ENCODE results near the gene P4HB. TPM values are rescaled to one million over a fixed set of nuclear protein-coding genes. Genes with fewer than 3 reads are reported as not detected.

The P4HB gene
- total and polyA plus RNA-seq, 2 of the 4 experiments (the other 2 are of a cell fraction), result 599 to 932 TPM

DNA sequence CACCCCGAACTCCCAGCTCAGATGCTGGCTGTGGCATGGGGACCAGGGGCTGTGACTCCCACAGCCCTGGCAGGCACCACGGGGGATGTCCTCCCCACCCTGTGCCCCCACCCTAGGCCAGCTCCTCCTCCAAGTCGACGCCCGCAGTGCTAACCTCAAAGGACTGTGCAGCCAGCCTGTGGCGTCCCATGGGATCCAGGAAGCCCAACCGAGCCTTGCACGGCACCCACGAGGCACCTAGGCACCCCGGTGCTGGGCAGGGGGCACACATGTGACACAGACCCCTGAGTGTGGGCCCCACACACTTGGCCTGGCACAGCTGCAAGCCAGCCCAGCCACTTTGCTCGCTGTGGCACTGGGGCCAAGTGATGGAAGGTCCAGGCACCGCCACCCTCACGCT is 52.5 kb downstream of the P4HB start:
- in situ Hi-C loops (cut with MboI; ENCODE audit: low sequenced_read_pairs), result no loop called here
- CTCF ChIA-PET, result no interaction called here
- Histone ChIP-seq H2BK120ac (ENCODE audit: low read depth, low read length) (no peak overlapping the region), H4K91ac (ENCODE audit: insufficient read depth, low read depth, low read length) (no peak overlapping the region), H2BK20ac (ENCODE audit: low read depth, low read length) (no peak overlapping the region), H2BK5ac (ENCODE audit: low read depth, low read length, poor library complexity, severe bottlenecking) (no peak overlapping the region), H3K14ac (replicated peaks; ENCODE audit: low read depth, low read length) (no peak overlapping the region), H3K9me1 (ENCODE audit: insufficient read depth, low read length) (no peaks in the 10 kb centered on the region), H3K36me3 (ENCODE audit: control insufficient read depth, insufficient read depth, low read length) (no peaks in the 10 kb centered on the region), H2AK5ac (ENCODE audit: low read depth, low read length) (no peak overlapping the region), H2AK9ac (replicated peaks; ENCODE audit: low read depth, low read length, poor library complexity) (no peak overlapping the region), H3K4me1 (ENCODE audit: control insufficient read depth, insufficient read depth, low read length) (no peaks in the 10 kb centered on the region), H3K4me3 (ENCODE audit: insufficient read depth, low read depth, low read length) (no peak overlapping the region), H3K27me3 (ENCODE audit: control insufficient read depth, insufficient read depth, low read length) (peaks cover 69% of the 10 kb centered on the region), H3K4ac (ENCODE audit: low read depth, low read length) (no peak overlapping the region), H4K5ac (ENCODE audit: low read depth, low read length) (no peak overlapping the region), H2AFZ (replicated peaks; ENCODE audit: low read length, poor library complexity) (no peak overlapping the region), H3K27ac (ENCODE audit: insufficient read depth, low read length) (no peak overlapping the region), H2BK15ac (ENCODE audit: low read depth, low read length) (no peak overlapping the region), H4K8ac (ENCODE audit: low read depth in 2 of 2, low read length in 2 of 2) (no peak overlapping the region), H4K20me1 (ENCODE audit: insufficient read depth, low read length) (no peaks in the 10 kb centered on the region), H3K56ac (ENCODE audit: extremely low read depth, insufficient read depth, low read length) (no peak overlapping the region), H3K23ac (ENCODE audit: low read depth, low read length) (no peak overlapping the region), H3K18ac (ENCODE audit: low read depth, low read length) (no peak overlapping the region), H3K9ac (ENCODE audit: low read depth, low read length) (no peak overlapping the region), H3K4me2 (ENCODE audit: low read depth, low read length) (no peak overlapping the region), H3K9me3 (ENCODE audit: control insufficient read depth, insufficient read depth, low read length) (peaks cover 3% of the 10 kb centered on the region; the same call in 1 of the 2 replicates), H3K79me1 (ENCODE audit: low read depth in 1 of 2, low read length in 2 of 2) (no peaks in the 10 kb centered on the region)
- dilution Hi-C loops (cut with HindIII; ENCODE audit: low sequenced_read_pairs, unreplicated experiment), result no loop called here
- TF ChIP-seq MAZ (IDR thresholded peaks at IDR 0.05; ENCODE audit: borderline replicate concordance, low read depth, low read length), result no peak
- TF ChIP-seq CHD1 (IDR thresholded peaks at IDR 0.05; ENCODE audit: low read depth, low read length), result no peak
- TF ChIP-seq, protein P1, sequence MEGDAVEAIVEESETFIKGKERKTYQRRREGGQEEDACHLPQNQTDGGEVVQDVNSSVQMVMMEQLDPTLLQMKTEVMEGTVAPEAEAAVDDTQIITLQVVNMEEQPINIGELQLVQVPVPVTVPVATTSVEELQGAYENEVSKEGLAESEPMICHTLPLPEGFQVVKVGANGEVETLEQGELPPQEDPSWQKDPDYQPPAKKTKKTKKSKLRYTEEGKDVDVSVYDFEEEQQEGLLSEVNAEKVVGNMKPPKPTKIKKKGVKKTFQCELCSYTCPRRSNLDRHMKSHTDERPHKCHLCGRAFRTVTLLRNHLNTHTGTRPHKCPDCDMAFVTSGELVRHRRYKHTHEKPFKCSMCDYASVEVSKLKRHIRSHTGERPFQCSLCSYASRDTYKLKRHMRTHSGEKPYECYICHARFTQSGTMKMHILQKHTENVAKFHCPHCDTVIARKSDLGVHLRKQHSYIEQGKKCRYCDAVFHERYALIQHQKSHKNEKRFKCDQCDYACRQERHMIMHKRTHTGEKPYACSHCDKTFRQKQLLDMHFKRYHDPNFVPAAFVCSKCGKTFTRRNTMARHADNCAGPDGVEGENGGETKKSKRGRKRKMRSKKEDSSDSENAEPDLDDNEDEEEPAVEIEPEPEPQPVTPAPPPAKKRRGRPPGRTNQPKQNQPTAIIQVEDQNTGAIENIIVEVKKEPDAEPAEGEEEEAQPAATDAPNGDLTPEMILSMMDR (conservative IDR thresholded peaks at IDR 0.05; ENCODE audit: low read depth, low read length), result no peak
- WGBS, 2 experiments (ENCODE audit: extremely low coverage in 2 of 2, insufficient read length in 1 of 2), result 60% methylated on average over 3 of the region's 13 CpGs; no CpG with 5 or more reads in 1 of the 2 experiments
- POLR2A ChIA-PET (ENCODE audit: unreplicated experiment), result no interaction called here
- BruUV-seq (replicated peaks), result no TSS peak
- ATAC-seq (ENCODE audit: low read depth), result no peak
- intact Hi-C loops (cut with micrococcal nuclease), result no loop called here
- no peak for DNase-seq
